WERI-Rb-1 (cell line): ENCODE measurements around the gene OMG.
"Not testable (repeated sequence)": the region's sequence is repeated elsewhere in the genome, so short reads cannot be mapped to it uniquely, and the experiment has no call there.

ENCODE experiments used
- DNase-seq: peaks from one replicate; pipeline ENCODE4 v3.0.0-alpha.2; 2020
- H3K27ac ChIP-seq: fragments of 250-450 bp; sonication (Bioruptor Pico); 2 replicates; pipeline ENCODE4 v1.5.1; 2020; ENCODE audit warnings: mild to moderate bottlenecking, moderate library complexity
- H3K27me3 ChIP-seq: fragments of 250-450 bp; sonication (Bioruptor Pico); 2 replicates; pipeline ENCODE4 v1.5.1; 2021; ENCODE audit warnings: mild to moderate bottlenecking, low read depth, moderate library complexity; ENCODE audit not compliant: insufficient read depth, severe bottlenecking
- H3K36me3 ChIP-seq: fragments of 250-450 bp; sonication (Bioruptor Pico); 2 replicates; pipeline ENCODE4 v1.5.1; 2020; ENCODE audit warnings: mild to moderate bottlenecking, moderate library complexity
- H3K4me3 ChIP-seq: 2 replicates; pipeline ENCODE4 v1.5.1; 2011; ENCODE audit warnings: low read depth, mild to moderate bottlenecking, control low read depth, low read length
- H3K9me3 ChIP-seq: fragments of 250-450 bp; sonication (Bioruptor Pico); 2 replicates; pipeline ENCODE4 v1.5.1; 2021; ENCODE audit warnings: mild to moderate bottlenecking, moderate library complexity; ENCODE audit not compliant: severe bottlenecking
- CTCF ChIP-seq: IDR thresholded peaks from 2 replicates; pipeline ENCODE4 v1.5.1; 2011; ENCODE audit warnings: low read depth, mild to moderate bottlenecking, control low read depth, inconsistent platforms, low read length

OMG gene

GRCh38 chr17:31269578-31269983 is 27.5 kb downstream of the OMG start:
- Histone ChIP-seq H3K27ac (no peak overlapping the region), H3K9me3 (no peaks in the 10 kb centered on the region), H3K36me3 (peaks cover 37% of the 10 kb centered on the region), H3K4me3 (no peak overlapping the region), H3K27me3 (no peaks in the 10 kb centered on the region)
- no peak for DNase-seq
- TF ChIP-seq CTCF: no peak

GRCh38 chr17:31269036-31269577 is 27.9 kb downstream of the OMG start:
- peaks cover 37% of the 10 kb centered on the region for H3K36me3 ChIP-seq
- H3K27ac ChIP-seq: no peak overlapping the region
- no peak overlapping the region for H3K4me3 ChIP-seq
- no peak for DNase-seq
- no peak for TF ChIP-seq CTCF
- H3K27me3 ChIP-seq: no peaks in the 10 kb centered on the region
- H3K9me3 ChIP-seq: no peaks in the 10 kb centered on the region

GRCh38 chr17:31266042-31266441 is 31.0 kb downstream of the OMG start:
- Histone ChIP-seq H3K4me3 (no peak overlapping the region), H3K27me3 (no peaks in the 10 kb centered on the region), H3K27ac (no peak overlapping the region), H3K36me3 (peaks cover 37% of the 10 kb centered on the region), H3K9me3 (no peaks in the 10 kb centered on the region)
- DNase-seq: no peak
- no peak for TF ChIP-seq CTCF

- not testable (repeated sequence) for H3K27ac ChIP-seq, H3K27me3 ChIP-seq, DNase-seq, H3K4me3 ChIP-seq, H3K9me3 ChIP-seq
- peaks cover 20% of the 10 kb centered on the region for H3K36me3 ChIP-seq
Measured at GRCh38 chr17:31262923-31263322, 34.1 kb downstream of the OMG start.

GRCh38 chr17:31261601-31262000 is 35.4 kb downstream of the OMG start:
- no peak for DNase-seq
- H3K36me3 ChIP-seq: peaks cover 20% of the 10 kb centered on the region
- TF ChIP-seq CTCF: no peak
- no peaks in the 10 kb centered on the region for H3K27me3 ChIP-seq
- no peak overlapping the region for H3K27ac ChIP-seq
- H3K9me3 ChIP-seq: no peaks in the 10 kb centered on the region
- H3K4me3 ChIP-seq: no peak overlapping the region

GRCh38 chr17:31260151-31260550 is 36.9 kb downstream of the OMG start:
- TF ChIP-seq CTCF: no peak
- DNase-seq: no peak
- Histone ChIP-seq H3K27ac (no peak overlapping the region), H3K36me3 (peaks cover 13% of the 10 kb centered on the region), H3K27me3 (no peaks in the 10 kb centered on the region), H3K9me3 (no peaks in the 10 kb centered on the region), H3K4me3 (no peak overlapping the region)
